Thoracic aorta (tissue), 2 donors: ENCODE measurements around the gene CBFA2T3. TPM values are rescaled to one million over a fixed set of nuclear protein-coding genes. Genes with fewer than 3 reads are reported as not detected.

Source experiments
- ATAC-seq: fragments of 150-250 bp; one replicate; pipeline ENCODE4 v1.8.0; 2017; ENCODE audit warnings: low read depth; ENCODE audit not compliant: insufficient number of reproducible peaks, low FRiP score
- DNase-seq: peaks from one replicate; pipeline ENCODE4 v3.0.0-alpha.2; 2020; ENCODE audit warnings: low spot score
- H3K27ac ChIP-seq, 2 donors: fragments of 200-600 bp; sonication (generic); 1 replicate in 1 of 2; 2 replicates in 1 of 2; pipeline ENCODE4 v1.5.1; 2016; ENCODE audit warnings: mild to moderate bottlenecking in 2 of 2, moderate library complexity in 2 of 2
- H3K27me3 ChIP-seq: fragments of 200-600 bp; sonication (generic); replicated peaks from 2 replicates; pipeline ENCODE4 v1.6.0; 2016; ENCODE audit warnings: mild to moderate bottlenecking; ENCODE audit not compliant: insufficient read depth
- H3K36me3 ChIP-seq: fragments of 200-600 bp; sonication (generic); one replicate; pipeline ENCODE4 v1.5.1; 2016
- H3K4me1 ChIP-seq, 2 donors: fragments of 200-600 bp; sonication (generic); 1 replicate in 1 of 2; 2 replicates in 1 of 2; pipeline versions ENCODE4 v1.5.1 to v1.6.0; 2016; ENCODE audit warnings: low read depth in 2 of 2, mild to moderate bottlenecking in 1 of 2; ENCODE audit not compliant: control insufficient read depth in 1 of 2
- H3K4me3 ChIP-seq: fragments of 200-600 bp; sonication (generic); 2 replicates; pipeline ENCODE4 v1.5.1; 2016; ENCODE audit warnings: mild to moderate bottlenecking
- H3K9me3 ChIP-seq: fragments of 200-600 bp; sonication (generic); 2 replicates; pipeline ENCODE4 v1.5.1; 2016
- CTCF ChIP-seq: fragments of 200-600 bp; sonication (generic); IDR thresholded peaks from one replicate; pipeline ENCODE4 v1.5.1; 2019; ENCODE audit warnings: antibody characterized with exemption
- total RNA-seq, 2 donors: library from RNA; depleted of rRNA; stranded (reverse); fragments of >200 nt; gene quantifications; one replicate each; pipeline versions ENCODE4 v1.1.0 to v1.2.3, GENCODE V29; 2016

The CBFA2T3 gene
- total RNA-seq, 2 donors from 2014 or later: 3.9 to 6.6 TPM

- no peaks in the 10 kb centered on the region for H3K27me3 ChIP-seq
- no peak for ATAC-seq
Observed at GRCh38 chr16:89001117-89002027, 24.4 kb upstream of the CBFA2T3 start.

GRCh38 chr16:89000207-89000959 is 23.4 kb upstream of the CBFA2T3 start:
- Histone ChIP-seq H3K27me3 (no peaks in the 10 kb centered on the region), H3K36me3 (no peaks in the 10 kb centered on the region), H3K4me3 (no peak overlapping the region), H3K9me3 (peaks cover 26% of the 10 kb centered on the region), H3K27ac (no peak overlapping the region), H3K4me1 (no peaks in the 10 kb centered on the region)
- no peak for TF ChIP-seq CTCF
- no peak for ATAC-seq
- DNase-seq: no peak

More at GRCh38 chr16:89001117-89002027, 24.4 kb upstream of the CBFA2T3 start:
- Histone ChIP-seq H3K36me3 (no peaks in the 10 kb centered on the region), H3K27ac (no peak overlapping the region), H3K9me3 (peaks cover 26% of the 10 kb centered on the region), H3K4me3 (no peak overlapping the region), H3K4me1 (no peaks in the 10 kb centered on the region)
- DNase-seq: no peak
- no peak for TF ChIP-seq CTCF

- TF ChIP-seq CTCF: no peak
Observed at GRCh38 chr16:88999457-89000206, 22.6 kb upstream of the CBFA2T3 start.

GRCh38 chr16:88995746-88996535 is 18.9 kb upstream of the CBFA2T3 start:
- no peaks in the 10 kb centered on the region for H3K4me1 ChIP-seq
- H3K27me3 ChIP-seq: no peaks in the 10 kb centered on the region
- no peak for TF ChIP-seq CTCF
- H3K27ac ChIP-seq: no peak overlapping the region
- ATAC-seq (no peak), DNase-seq (no peak)
- peaks cover 24% of the 10 kb centered on the region for H3K9me3 ChIP-seq
- H3K36me3 ChIP-seq: no peaks in the 10 kb centered on the region
- no peak overlapping the region for H3K4me3 ChIP-seq

More at GRCh38 chr16:88999457-89000206, 22.6 kb upstream of the CBFA2T3 start:
- Histone ChIP-seq H3K27ac (no peak overlapping the region), H3K9me3 (peaks cover 26% of the 10 kb centered on the region), H3K4me3 (no peak overlapping the region), H3K4me1 (no peaks in the 10 kb centered on the region), H3K27me3 (no peaks in the 10 kb centered on the region), H3K36me3 (no peaks in the 10 kb centered on the region)
- DNase-seq (no peak), ATAC-seq (no peak)
